Activated CD4-positive, alpha-beta memory T cell treated with anti-CD3 and anti-CD28 coated beads, Interleukin-2, amount 10 ng/mL, durations not matched to agents 7 days and 5 days (primary cell): Measurements from ENCODE around the gene VCAM1. TPM values are rescaled to one million over a fixed set of nuclear protein-coding genes. Genes with fewer than 3 reads are reported as not detected.

Source experiments
- CTCF ChIA-PET: fragments of 350-600 bp; sonication (Branson Sonifier 250); formaldehyde crosslinking; loops from one replicate; lab custom pipeline; 2021; ENCODE audit warnings: antibody characterized with exemption, inconsistent platforms; lab: Charles Lee
- POLR2A ChIA-PET: fragments of 350-600 bp; sonication (Branson Sonifier 250); formaldehyde crosslinking; loops from one replicate; lab custom pipeline; 2021; ENCODE audit warnings: antibody characterized with exemption; lab: Charles Lee
- DNase-seq: peaks from one replicate; pipeline ENCODE4 v3.0.0-alpha.2; 2020
- H3K27ac Mint-ChIP-seq: one replicate; pipeline ENCODE4 v1.8.0; 2021; ENCODE audit warnings: mild to moderate bottlenecking, mixed read lengths
- H3K27me3 Mint-ChIP-seq: one replicate; pipeline ENCODE4 v1.8.0; 2021; ENCODE audit warnings: mixed read lengths
- H3K36me3 Mint-ChIP-seq: one replicate; pipeline ENCODE4 v1.8.0; 2021; ENCODE audit warnings: low read depth, mixed read lengths
- H3K4me1 Mint-ChIP-seq: one replicate; pipeline ENCODE4 v1.8.0; 2021; ENCODE audit warnings: mixed read lengths
- H3K4me3 Mint-ChIP-seq: one replicate; pipeline ENCODE4 v1.8.0; 2021; ENCODE audit warnings: mild to moderate bottlenecking, mixed read lengths
- H3K9me3 Mint-ChIP-seq: one replicate; pipeline ENCODE4 v1.8.0; 2021; ENCODE audit warnings: mixed read lengths
- total RNA-seq, 2 experiments: library from RNA; stranded (reverse); gene quantifications; one replicate each; pipeline ENCODE4 v1.2.3, GENCODE V29; 2021

Gene VCAM1
- total RNA-seq, 2 experiments from 2014 or later = not detected

DNA sequence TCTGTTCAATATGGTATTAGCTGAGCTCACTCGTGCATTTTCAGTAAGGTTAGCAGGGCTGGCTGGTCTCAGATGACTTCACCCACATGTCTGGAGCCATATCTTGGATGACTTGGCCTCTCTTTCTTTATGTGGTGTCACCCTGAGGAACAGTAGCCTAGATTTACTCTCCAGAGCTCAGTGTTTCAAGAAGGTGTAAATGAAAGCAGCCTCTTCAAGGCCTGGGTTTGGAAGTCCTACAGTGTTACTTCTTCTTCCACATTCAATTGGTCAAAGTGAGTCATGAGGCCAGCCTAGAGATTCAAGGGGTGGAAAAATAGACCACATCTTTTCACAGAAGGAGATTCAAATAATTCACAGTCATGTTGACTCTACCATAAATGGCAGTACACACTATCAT lies 12.2 kb downstream of the VCAM1 start:
- Mint-ChIP-seq H3K9me3 (no peaks in the 10 kb centered on the region), H3K36me3 (no peaks in the 10 kb centered on the region), H3K4me3 (no peak overlapping the region), H3K27ac (no peak overlapping the region), H3K4me1 (no peaks in the 10 kb centered on the region), H3K27me3 (peaks cover 5% of the 10 kb centered on the region)
- no peak for DNase-seq
- ChIA-PET POLR2A (no interaction called here), CTCF (no interaction called here)

- H3K36me3 Mint-ChIP-seq = no peaks in the 10 kb centered on the region
- POLR2A ChIA-PET = no interaction called here
- CTCF ChIA-PET = no interaction called here
- DNase-seq = no peak
- H3K27me3 Mint-ChIP-seq = peaks cover 3% of the 10 kb centered on the region
- H3K9me3 Mint-ChIP-seq = no peaks in the 10 kb centered on the region
- no peaks in the 10 kb centered on the region for H3K4me1 Mint-ChIP-seq
- H3K27ac Mint-ChIP-seq = no peak overlapping the region
- no peak overlapping the region for H3K4me3 Mint-ChIP-seq
Measured at GRCh38 chr1:100734676-100735075, 15.1 kb downstream of the VCAM1 start.

GRCh38 chr1:100735244-100735643 lies 15.7 kb downstream of the VCAM1 start:
- H3K36me3 Mint-ChIP-seq = no peaks in the 10 kb centered on the region
- H3K27ac Mint-ChIP-seq = no peak overlapping the region
- ChIA-PET CTCF (no interaction called here), POLR2A (no interaction called here)
- DNase-seq = no peak
- H3K4me1 Mint-ChIP-seq = no peaks in the 10 kb centered on the region
- H3K9me3 Mint-ChIP-seq = no peaks in the 10 kb centered on the region
- no peak overlapping the region for H3K4me3 Mint-ChIP-seq
- peaks cover 4% of the 10 kb centered on the region for H3K27me3 Mint-ChIP-seq

DNA sequence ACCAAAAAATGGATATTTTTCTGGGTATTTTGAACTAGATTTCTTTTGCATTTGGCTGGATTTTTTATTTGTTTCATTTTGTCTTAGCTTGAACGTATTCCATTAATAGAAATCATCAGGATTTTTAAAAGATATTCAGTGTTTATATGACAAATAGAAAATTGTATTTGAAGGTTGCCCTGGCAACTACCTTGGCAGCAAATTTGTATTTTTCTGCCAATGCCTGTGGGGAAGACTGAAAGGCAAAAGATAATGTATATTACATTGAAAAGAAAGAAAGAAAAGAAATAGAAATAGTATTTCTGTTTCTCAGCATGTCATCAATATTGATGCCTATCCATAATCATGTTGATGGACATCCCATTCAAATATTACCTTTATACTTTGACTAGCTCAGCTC lies 16.8 kb downstream of the VCAM1 start:
- H3K4me1 Mint-ChIP-seq = no peaks in the 10 kb centered on the region
- no peaks in the 10 kb centered on the region for H3K9me3 Mint-ChIP-seq
- POLR2A ChIA-PET = no interaction called here
- no peak overlapping the region for H3K4me3 Mint-ChIP-seq
- no peak overlapping the region for H3K27ac Mint-ChIP-seq
- no peaks in the 10 kb centered on the region for H3K36me3 Mint-ChIP-seq
- no peak for DNase-seq
- peaks cover 4% of the 10 kb centered on the region for H3K27me3 Mint-ChIP-seq
- CTCF ChIA-PET = no interaction called here

DNA sequence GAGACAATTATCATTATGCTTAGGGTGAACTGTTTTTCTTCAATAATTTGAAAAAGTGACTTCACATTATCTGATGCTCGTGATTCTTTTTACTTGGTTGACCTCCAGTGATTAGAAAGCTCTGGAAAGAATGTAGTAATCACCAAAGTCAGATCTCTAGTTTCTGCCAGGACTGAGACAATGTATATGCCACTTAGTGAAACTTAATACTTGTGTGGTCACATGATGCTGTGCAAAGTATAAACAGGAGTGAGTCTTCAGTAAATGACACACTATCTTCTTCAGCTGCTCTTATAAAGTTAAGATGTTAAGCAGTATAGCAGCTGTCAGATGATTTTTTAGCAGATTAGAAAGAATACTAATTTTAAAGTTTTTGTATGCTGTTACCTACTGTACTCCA lies 17.2 kb downstream of the VCAM1 start:
- Mint-ChIP-seq H3K4me1 (no peaks in the 10 kb centered on the region), H3K4me3 (no peak overlapping the region), H3K36me3 (no peaks in the 10 kb centered on the region), H3K27me3 (peaks cover 4% of the 10 kb centered on the region), H3K9me3 (no peaks in the 10 kb centered on the region), H3K27ac (no peak overlapping the region)
- no peak for DNase-seq
- CTCF ChIA-PET = no interaction called here
- POLR2A ChIA-PET = no interaction called here

- no peaks in the 10 kb centered on the region for H3K9me3 Mint-ChIP-seq
- H3K36me3 Mint-ChIP-seq = no peaks in the 10 kb centered on the region
- H3K27me3 Mint-ChIP-seq = peaks cover 2% of the 10 kb centered on the region
- POLR2A ChIA-PET = no interaction called here
- H3K4me1 Mint-ChIP-seq = no peaks in the 10 kb centered on the region
- DNase-seq = no peak
- no peak overlapping the region for H3K27ac Mint-ChIP-seq
- no peak overlapping the region for H3K4me3 Mint-ChIP-seq
- CTCF ChIA-PET = interaction anchor here (0.7 kb wide), 1 partner anchor 736 kb away, joined by 3 read pairs; no protein-coding TSS in a partner anchor
Measured at GRCh38 chr1:100746542-100746932, 27.0 kb downstream of the VCAM1 start.

GRCh38 chr1:100747771-100748170 lies 28.2 kb downstream of the VCAM1 start:
- H3K4me1 Mint-ChIP-seq = no peaks in the 10 kb centered on the region

DNA sequence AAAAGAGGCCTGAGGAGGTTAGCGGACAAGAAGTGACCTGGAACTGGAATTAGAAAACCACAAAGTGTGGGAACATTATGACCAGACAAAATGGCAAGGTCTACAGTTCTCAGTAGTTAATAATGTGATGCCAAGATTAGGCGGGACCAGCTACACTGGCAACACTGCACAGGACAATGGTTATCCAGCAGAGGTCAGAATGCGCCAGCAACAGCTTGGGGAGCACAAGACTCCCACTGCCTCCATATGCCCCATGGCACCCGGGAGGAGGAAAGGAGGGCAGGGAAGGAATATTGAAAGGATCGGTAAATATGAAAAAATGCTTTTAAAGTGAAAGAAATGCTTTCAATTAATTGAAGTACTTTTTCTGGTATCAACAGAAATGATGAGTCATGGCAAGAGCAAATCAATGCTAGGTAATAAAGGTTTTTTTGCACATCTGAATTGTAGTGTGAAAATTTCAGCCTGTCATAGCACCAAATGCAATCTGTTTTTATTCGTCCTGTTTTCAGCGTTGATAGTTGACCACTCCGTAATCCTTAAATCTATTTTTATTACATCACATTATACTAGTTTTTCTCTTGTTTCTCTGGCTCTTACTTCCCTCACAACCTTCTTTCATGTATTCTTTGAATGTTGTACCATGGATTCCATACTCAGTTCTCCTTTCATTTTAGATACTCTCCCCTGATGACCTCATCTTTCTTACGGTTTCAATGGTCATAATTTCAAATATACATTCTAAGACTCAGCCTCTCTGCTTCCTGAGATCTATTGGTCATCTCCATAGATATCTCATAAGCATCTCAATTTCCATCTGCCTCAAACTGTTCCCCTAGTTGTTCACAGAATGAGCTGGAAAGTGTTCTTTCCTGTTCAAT lies 30.7 kb downstream of the VCAM1 start:
- no peaks in the 10 kb centered on the region for H3K4me1 Mint-ChIP-seq
- ChIA-PET CTCF (no interaction called here), POLR2A (no interaction called here)
- H3K9me3 Mint-ChIP-seq = no peaks in the 10 kb centered on the region
- H3K36me3 Mint-ChIP-seq = no peaks in the 10 kb centered on the region
- no peak overlapping the region for H3K4me3 Mint-ChIP-seq
- H3K27me3 Mint-ChIP-seq = peaks cover 9% of the 10 kb centered on the region
- H3K27ac Mint-ChIP-seq = no peak overlapping the region
- no peak for DNase-seq

More at GRCh38 chr1:100747771-100748170, 28.2 kb downstream of the VCAM1 start:
- peaks cover 7% of the 10 kb centered on the region for H3K27me3 Mint-ChIP-seq
- no peak overlapping the region for H3K4me3 Mint-ChIP-seq
- H3K27ac Mint-ChIP-seq = no peak overlapping the region
- ChIA-PET POLR2A (no interaction called here), CTCF (no interaction called here)
- H3K9me3 Mint-ChIP-seq = no peaks in the 10 kb centered on the region
- no peaks in the 10 kb centered on the region for H3K36me3 Mint-ChIP-seq
- no peak for DNase-seq

DNA sequence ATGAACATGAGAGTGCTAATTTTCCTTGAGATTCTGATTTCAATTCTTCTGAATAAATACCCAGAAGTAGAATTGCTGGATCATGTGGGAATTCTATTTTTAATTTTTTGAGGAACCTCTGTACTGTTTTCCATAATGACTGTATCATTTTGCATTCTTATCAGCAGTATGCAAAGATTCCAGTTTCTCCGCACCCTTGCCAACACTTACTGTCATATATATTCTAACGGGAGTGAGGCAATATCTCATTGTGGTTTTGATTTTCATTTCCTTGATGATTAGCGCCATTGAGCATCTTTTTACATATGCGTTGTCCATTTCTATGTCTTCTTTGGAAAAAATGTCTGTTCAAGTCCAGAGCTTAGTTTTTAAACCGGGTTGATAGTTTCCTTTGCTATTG lies 33.2 kb downstream of the VCAM1 start:
- CTCF ChIA-PET = no interaction called here
- no peaks in the 10 kb centered on the region for H3K9me3 Mint-ChIP-seq
- H3K4me3 Mint-ChIP-seq = no peak overlapping the region
- no peak for DNase-seq
- no peaks in the 10 kb centered on the region for H3K36me3 Mint-ChIP-seq
- POLR2A ChIA-PET = no interaction called here
- H3K27me3 Mint-ChIP-seq = peaks cover 7% of the 10 kb centered on the region
- H3K4me1 Mint-ChIP-seq = no peaks in the 10 kb centered on the region
- H3K27ac Mint-ChIP-seq = no peak overlapping the region

- POLR2A ChIA-PET = no interaction called here
- Mint-ChIP-seq H3K9me3 (no peaks in the 10 kb centered on the region), H3K27me3 (peaks cover 2% of the 10 kb centered on the region), H3K27ac (no peak overlapping the region), H3K36me3 (no peaks in the 10 kb centered on the region), H3K4me1 (no peaks in the 10 kb centered on the region), H3K4me3 (no peak overlapping the region)
- CTCF ChIA-PET = no interaction called here
- DNase-seq = no peak
Measured at GRCh38 chr1:100757946-100758345, 38.4 kb downstream of the VCAM1 start.

DNA sequence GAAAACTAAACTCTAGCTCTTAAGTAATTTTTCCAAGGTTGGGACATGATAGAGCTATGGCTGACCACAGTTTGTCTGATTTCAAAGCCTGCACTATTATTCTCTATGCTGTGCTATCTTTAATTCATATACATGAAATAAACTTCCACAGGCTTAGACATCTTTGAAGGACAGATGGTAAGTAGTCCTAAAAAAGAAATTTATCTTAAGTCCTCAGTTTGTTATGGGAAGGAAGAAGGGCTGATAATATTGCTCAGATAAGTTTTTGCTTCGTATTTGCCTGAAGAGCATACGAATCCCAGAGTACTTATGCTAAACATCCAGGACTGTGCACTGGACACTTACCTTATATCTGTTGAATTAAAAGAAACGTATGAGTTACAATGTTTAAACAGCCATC lies 39.6 kb downstream of the VCAM1 start:
- Mint-ChIP-seq H3K9me3 (no peaks in the 10 kb centered on the region), H3K27ac (no peak overlapping the region), H3K4me1 (no peaks in the 10 kb centered on the region), H3K4me3 (no peak overlapping the region), H3K36me3 (no peaks in the 10 kb centered on the region), H3K27me3 (no peaks in the 10 kb centered on the region)
- POLR2A ChIA-PET = no interaction called here
- CTCF ChIA-PET = no interaction called here
- no peak for DNase-seq

- no peaks in the 10 kb centered on the region for H3K9me3 Mint-ChIP-seq
- H3K4me1 Mint-ChIP-seq = no peaks in the 10 kb centered on the region
- H3K27me3 Mint-ChIP-seq = no peaks in the 10 kb centered on the region
- ChIA-PET CTCF (no interaction called here), POLR2A (no interaction called here)
- H3K4me3 Mint-ChIP-seq = no peak overlapping the region
- no peak overlapping the region for H3K27ac Mint-ChIP-seq
- DNase-seq = no peak
- no peaks in the 10 kb centered on the region for H3K36me3 Mint-ChIP-seq
Measured at GRCh38 chr1:100760511-100760910, 41.0 kb downstream of the VCAM1 start.

GRCh38 chr1:100762461-100762860 lies 42.9 kb downstream of the VCAM1 start:
- Mint-ChIP-seq H3K4me1 (no peaks in the 10 kb centered on the region), H3K27ac (no peak overlapping the region), H3K27me3 (peaks cover 3% of the 10 kb centered on the region), H3K36me3 (no peaks in the 10 kb centered on the region), H3K4me3 (no peak overlapping the region), H3K9me3 (no peaks in the 10 kb centered on the region)
- ChIA-PET CTCF (no interaction called here), POLR2A (no interaction called here)
- no peak for DNase-seq
